K562 (cell line): ENCODE measurements around the gene PDCD1. TPM values are rescaled to one million over a fixed set of nuclear protein-coding genes. Genes with fewer than 3 reads are reported as not detected.

Source experiments
- ETS1 ChIP-seq: conservative IDR thresholded peaks from 2 replicates; pipeline ENCODE4 v1.6.1; 2011; ENCODE audit warnings: low read depth, mild to moderate bottlenecking, low read length; ENCODE audit not compliant: control insufficient read depth
- MITF ChIP-seq: IDR thresholded peaks from 2 replicates; pipeline ENCODE4 v1.6.1; 2014; ENCODE audit warnings: antibody characterized with exemption
- POLR3A ChIP-seq: IDR thresholded peaks from 2 replicates; pipeline ENCODE4 v1.6.1; 2011; ENCODE audit warnings: borderline replicate concordance, mild to moderate bottlenecking, moderate library complexity; ENCODE audit not compliant: insufficient read length, insufficient read depth; ENCODE audit errors: extremely low read depth
- STAG1 ChIP-seq: sonication (generic); formaldehyde crosslinking; IDR thresholded peaks from 2 replicates; pipeline ENCODE4 v1.5.0; 2020; ENCODE audit warnings: missing genetic modification reagents, borderline replicate concordance
- TGIF2 ChIP-seq: sonication (generic); formaldehyde crosslinking; IDR thresholded peaks from 2 replicates; pipeline ENCODE4 v1.8.1; 2022; ENCODE audit warnings: mild to moderate bottlenecking, missing genetic modification reagents, moderate library complexity
- UBTF ChIP-seq, 2 experiments: IDR thresholded peaks; 2 replicates each; pipeline ENCODE4 v1.6.1; 2012; ENCODE audit warnings: improper control_type of control experiment in 2 of 2, low read depth in 2 of 2, low read length in 2 of 2, borderline replicate concordance in 1 of 2
- ZNF133 ChIP-seq: fragments of 250-450 bp; sonication (Bioruptor Pico); IDR thresholded peaks from 2 replicates; pipeline ENCODE4 v1.4.0; 2020; ENCODE audit warnings: mild to moderate bottlenecking
- ZNF253 ChIP-seq: fragments of 250-450 bp; sonication (Bioruptor Pico); conservative IDR thresholded peaks from 2 replicates; pipeline ENCODE4 v1.6.1; 2021; ENCODE audit warnings: mild to moderate bottlenecking
- ZNF318 ChIP-seq, 2 experiments: fragments of 450-650 bp; IDR thresholded peaks; 2 replicates each; pipeline ENCODE4 v1.6.1; 2016; ENCODE audit warnings: mild to moderate bottlenecking in 2 of 2, borderline replicate concordance in 1 of 2, low read depth in 1 of 2, moderate library complexity in 1 of 2
- ZNF398 ChIP-seq: fragments of 250-450 bp; sonication (Bioruptor Pico); IDR thresholded peaks from 2 replicates; pipeline ENCODE4 v1.8.0; 2021; ENCODE audit warnings: moderate library complexity, mild to moderate bottlenecking, inconsistent platforms
- ZNF551 ChIP-seq: fragments of 250-450 bp; sonication (Bioruptor Pico); IDR thresholded peaks from 2 replicates; pipeline ENCODE4 v1.5.0; 2021; ENCODE audit warnings: mild to moderate bottlenecking, moderate library complexity
- polyA plus RNA-seq, 8 experiments: library from polyadenylated mRNA; depleted of rRNA in 4 of 8; stranded (reverse) in 5 of 8; unstranded in 3 of 8; fragments of >200 nt; fragmentation: Nextera tagmentation in 2 of 8; fragmentation: Illumina TruSeq in 1 of 8; extraction: Ambion mirVana in 2 of 8; extraction: Trizol in 1 of 8; gene quantifications; 2 replicates each; pipeline versions ENCODE4 v1.2.1 to v1.2.3, GENCODE V29; 2011 to 2014; ENCODE audit warnings: inconsistent platforms in 1 of 8, missing spikeins in 1 of 8
- total RNA-seq, 7 experiments: library from RNA; depleted of rRNA in 6 of 7; stranded (reverse); fragments of >200 nt in 6 of 7; fragmentation: Illumina TruSeq in 2 of 7; extraction: Trizol in 2 of 7; gene quantifications; 2 replicates each; pipeline versions ENCODE4 v1.2.1 to v1.2.3, GENCODE V29; 2011 to 2021; ENCODE audit warnings: low replicate concordance in 1 of 7

The PDCD1 gene
- total and polyA plus RNA-seq, 9 of the 15 experiments (the other 6 are each of a cell fraction or from before 2014, with no cell fraction given) = 0.15 to 2.5 (median 1.0) TPM; not detected in 2

GRCh38 chr2:241882091-241882625 is 23.5 kb upstream of the PDCD1 start (continued):
- TF ChIP-seq UBTF (IDR thresholded peaks at IDR 0.05; ENCODE audit: borderline replicate concordance in 1 of 2, low read depth in 2 of 2, low read length in 2 of 2) (no peak), TGIF2 (CRISPR knock-in tag) (no peak), STAG1 (CRISPR knock-in tag) (0 out of 2 replicates have a peak, but pooled peaks have one; percentile 10), ZNF551 (no peak), POLR3A (no peak), ZNF253 (CRISPR knock-in tag) (no peak), ZNF318 (IDR thresholded peaks at IDR 0.05; ENCODE audit: borderline replicate concordance in 1 of 2, low read depth in 1 of 2) (no peak), ZNF133 (no peak), ZNF398 (no peak), MITF (no peak), ETS1 (peak; percentile 16; the same call in 1 of the 2 replicates)
